ENCODE measurements around the gene ACVRL1. TPM values are rescaled to one million over a fixed set of nuclear protein-coding genes. Genes with fewer than 3 reads are reported as not detected.

Gene ACVRL1
- total RNA-seq, 2 donors from 2014 or later: 121 to 162 TPM

DNA sequence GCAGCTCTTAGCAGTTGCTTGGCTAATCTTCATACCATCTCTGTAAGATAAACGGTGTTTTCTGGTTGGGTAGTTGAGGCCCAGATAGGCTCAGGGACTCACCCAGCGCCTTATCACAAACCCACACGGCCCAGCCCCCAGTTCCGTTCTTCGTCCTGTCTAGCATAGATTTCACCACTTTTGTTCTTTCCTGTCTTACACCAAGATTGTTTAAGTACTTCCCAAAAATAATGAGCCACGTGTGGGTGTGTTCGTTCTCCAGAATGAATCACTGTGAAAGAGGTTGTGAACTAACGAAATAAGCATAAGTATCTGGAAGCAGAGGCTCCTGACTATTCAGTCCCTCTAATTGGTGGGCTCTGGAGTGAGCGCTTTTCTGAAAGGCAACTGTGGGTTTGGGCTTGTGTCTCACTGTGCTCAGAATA is 65.6 kb downstream of the ACVRL1 start:
- no peak overlapping the region for H3K9ac ChIP-seq (ENCODE audit: low read depth in 2 of 2, low read length in 2 of 2)
- intact Hi-C loops (cut with DNase I): no loop called here
- no peaks in the 10 kb centered on the region for H3K9me3 ChIP-seq
- no peak for TF ChIP-seq CTCF (IDR thresholded peaks at IDR 0.05)
- no peak overlapping the region for H3K27ac ChIP-seq
- DNase-seq: no peak
- peaks cover 6% of the 10 kb centered on the region for H3K4me1 ChIP-seq
- no peak overlapping the region for H3K4me3 ChIP-seq
- no peaks in the 10 kb centered on the region for H3K27me3 ChIP-seq
- H3K36me3 ChIP-seq: peaks cover 11% of the 10 kb centered on the region

Other genes starting within 250 kb of the ACVRL1 start
- gene FIGNL2, start 58.8 kb upstream of the ACVRL1 start, total RNA-seq: under 1 TPM; 0.30 to 0.35 TPM
- not detected for gene ANKRD33, start 19.4 kb upstream of the ACVRL1 start, total RNA-seq
- 10 to 100 TPM; 56.0 to 63.0 TPM for gene ACVR1B, start 44.2 kb downstream of the ACVRL1 start, total RNA-seq
- gene TAMALIN, start 99.4 kb downstream of the ACVRL1 start, total RNA-seq: 10 to 100 TPM in 1 of 2 donors, 1 to 10 TPM in 1; 5.0 to 15.2 TPM
- gene NR4A1, start 143.9 kb downstream of the ACVRL1 start, total RNA-seq: 10 to 100 TPM; 51.1 to 52.0 TPM
- gene ATG101, start 162.5 kb downstream of the ACVRL1 start, total RNA-seq: 10 to 100 TPM; 37.7 to 44.0 TPM
- under 1 TPM; 0.30 to 0.58 TPM for gene SMIM41, start 172.2 kb downstream of the ACVRL1 start, total RNA-seq